ENCODE measurements around the gene MIS18A.

Gene MIS18A

DNA sequence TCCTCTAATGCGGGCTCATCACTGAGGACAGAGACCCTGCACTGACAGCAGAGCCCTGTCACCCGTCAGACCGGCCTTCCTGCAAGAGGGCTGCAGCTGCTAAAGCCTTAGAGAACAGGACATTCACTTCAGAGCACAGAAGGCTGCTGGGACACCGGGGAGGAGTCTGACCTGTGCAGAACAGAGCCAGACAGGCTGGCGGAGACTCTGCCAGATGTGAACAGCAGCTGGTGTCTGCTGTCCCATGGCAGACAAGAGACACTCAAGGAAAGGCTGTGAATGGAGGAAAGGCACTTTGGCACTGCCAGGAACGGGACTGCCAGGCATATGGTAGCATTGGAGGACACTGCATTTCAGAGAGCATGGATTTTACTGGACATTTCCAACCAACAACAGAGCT is 41.2 kb upstream of the MIS18A start:
- TF ChIP-seq, protein P1, sequence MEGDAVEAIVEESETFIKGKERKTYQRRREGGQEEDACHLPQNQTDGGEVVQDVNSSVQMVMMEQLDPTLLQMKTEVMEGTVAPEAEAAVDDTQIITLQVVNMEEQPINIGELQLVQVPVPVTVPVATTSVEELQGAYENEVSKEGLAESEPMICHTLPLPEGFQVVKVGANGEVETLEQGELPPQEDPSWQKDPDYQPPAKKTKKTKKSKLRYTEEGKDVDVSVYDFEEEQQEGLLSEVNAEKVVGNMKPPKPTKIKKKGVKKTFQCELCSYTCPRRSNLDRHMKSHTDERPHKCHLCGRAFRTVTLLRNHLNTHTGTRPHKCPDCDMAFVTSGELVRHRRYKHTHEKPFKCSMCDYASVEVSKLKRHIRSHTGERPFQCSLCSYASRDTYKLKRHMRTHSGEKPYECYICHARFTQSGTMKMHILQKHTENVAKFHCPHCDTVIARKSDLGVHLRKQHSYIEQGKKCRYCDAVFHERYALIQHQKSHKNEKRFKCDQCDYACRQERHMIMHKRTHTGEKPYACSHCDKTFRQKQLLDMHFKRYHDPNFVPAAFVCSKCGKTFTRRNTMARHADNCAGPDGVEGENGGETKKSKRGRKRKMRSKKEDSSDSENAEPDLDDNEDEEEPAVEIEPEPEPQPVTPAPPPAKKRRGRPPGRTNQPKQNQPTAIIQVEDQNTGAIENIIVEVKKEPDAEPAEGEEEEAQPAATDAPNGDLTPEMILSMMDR (conservative IDR thresholded peaks at IDR 0.05): no peak

DNA sequence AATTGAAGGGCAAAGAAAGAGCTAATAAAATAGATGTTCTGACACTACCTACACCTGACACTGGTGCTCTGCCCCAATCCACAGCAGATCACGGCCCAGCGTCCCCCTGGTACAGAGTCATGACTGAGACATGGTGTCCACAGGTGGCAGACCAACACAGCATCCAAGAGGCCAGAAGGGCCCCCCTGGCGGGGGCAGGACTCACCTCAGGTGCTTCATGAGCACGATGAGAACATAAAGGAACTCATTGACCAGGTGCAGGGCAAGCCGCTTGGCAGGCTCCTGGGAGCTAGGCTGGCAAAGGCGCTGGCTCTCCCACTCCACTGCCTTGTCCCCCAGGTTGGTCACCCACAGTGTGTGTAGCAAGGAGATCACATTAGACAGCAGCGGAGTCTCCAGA is 40.2 kb upstream of the MIS18A start:
- TF ChIP-seq, protein P1 (conservative IDR thresholded peaks at IDR 0.05): no peak
- no peak overlapping the region for H3K27ac ChIP-seq

More for the DNA sequence above, 41.2 kb upstream of the MIS18A start:
- H3K27ac ChIP-seq: no peak overlapping the region

DNA sequence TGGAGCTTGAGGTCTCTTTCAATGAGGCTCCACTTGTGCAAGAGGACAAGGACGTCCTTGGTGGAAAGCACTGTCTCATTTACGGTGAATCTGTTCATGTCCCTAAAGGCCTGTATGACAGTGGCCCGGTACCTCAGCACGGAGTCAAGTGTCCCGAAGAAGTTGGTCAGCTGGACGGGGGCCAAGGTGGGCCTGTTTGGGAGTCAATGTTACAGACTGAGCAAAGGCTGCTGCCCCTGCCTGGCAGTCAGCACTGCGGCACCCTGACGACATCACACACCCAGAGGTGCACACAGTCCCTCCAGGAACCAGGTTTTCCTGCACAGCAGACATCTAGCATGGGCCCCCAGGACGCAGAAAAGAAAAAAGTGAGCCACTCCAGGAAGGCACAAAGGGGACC is 38.9 kb upstream of the MIS18A start:
- no peak overlapping the region for H3K27ac ChIP-seq
- TF ChIP-seq, protein P1 (conservative IDR thresholded peaks at IDR 0.05): no peak

DNA sequence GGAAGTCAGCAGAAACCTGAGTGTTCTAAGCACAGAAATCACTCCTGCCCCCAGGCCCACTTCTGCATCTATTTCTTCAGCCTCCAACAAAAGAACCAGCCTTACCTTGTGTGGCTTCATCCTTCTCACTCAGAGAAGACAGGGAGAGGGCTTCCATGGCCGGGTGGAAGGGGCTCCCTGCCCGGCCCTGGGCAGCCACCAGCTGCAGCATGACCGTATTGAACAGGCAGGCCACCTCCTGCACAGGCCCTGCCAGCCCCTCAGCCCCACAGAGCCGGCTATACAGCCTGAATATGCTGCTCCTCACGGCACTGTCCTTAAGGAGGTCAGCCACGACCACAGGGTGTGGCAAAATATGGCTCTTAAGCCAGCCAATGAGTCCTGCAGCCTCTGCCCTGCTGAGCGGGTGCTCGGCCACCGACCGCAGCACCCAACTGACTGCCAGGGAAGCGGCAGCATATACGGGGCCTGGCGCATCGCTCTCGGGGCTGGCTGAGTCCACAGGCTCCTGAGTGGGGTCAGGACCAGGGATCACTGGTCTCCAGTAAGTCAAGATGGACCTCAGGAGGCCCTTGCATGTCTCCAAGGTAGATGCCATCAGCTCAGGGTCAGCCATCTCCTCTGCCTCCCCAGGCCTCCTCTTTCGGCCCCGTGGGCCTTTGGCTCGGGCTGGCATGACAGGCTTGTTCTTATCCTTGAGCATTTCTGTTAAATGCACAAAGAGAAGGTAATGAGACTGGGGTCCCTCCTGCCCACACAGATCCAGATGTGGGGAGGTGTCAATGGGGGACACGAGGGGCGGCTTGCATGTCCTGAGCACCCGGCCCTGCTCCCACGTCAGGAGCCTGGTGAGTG is 37.7 kb upstream of the MIS18A start:
- TF ChIP-seq, protein P1 (conservative IDR thresholded peaks at IDR 0.05): no peak
- no peak overlapping the region for H3K27ac ChIP-seq

DNA sequence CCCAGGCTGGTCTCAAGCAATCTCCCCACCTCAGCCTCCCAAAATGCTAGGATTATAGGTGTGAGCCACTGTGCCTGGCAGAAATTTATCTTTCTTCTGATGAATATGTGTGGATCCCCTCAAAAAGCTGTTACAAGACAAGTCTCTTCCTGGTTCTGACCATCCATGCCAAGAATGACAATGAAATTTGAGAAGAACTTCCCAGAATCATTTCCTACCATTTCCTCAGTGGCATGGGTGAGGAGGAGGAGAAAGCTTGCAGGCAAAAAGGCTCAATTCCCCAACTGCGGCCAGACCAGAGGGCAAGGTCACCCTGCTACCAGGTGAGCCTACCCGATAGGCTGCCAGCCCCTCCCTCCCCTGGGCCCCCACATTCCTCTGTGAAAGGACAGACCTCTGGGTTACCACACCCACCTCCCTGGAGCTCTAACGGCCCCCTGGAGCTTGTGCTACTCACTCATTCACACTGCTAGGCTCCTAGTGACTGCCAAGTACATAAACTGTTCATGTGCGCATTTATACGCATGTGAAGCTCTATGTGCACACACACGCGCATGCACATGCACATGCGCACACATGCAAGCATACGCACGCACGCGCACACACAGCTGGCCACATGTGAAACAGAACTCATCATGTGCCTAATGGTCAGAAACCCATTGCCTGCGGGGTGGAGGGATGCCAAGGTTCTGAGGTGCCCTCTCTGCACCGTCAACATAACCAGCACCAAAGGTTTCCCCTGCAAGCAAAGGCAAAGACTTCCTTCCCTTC is 36.8 kb upstream of the MIS18A start:
- H3K27ac ChIP-seq: no peak overlapping the region
- TF ChIP-seq, protein P1 (conservative IDR thresholded peaks at IDR 0.05): no peak

DNA sequence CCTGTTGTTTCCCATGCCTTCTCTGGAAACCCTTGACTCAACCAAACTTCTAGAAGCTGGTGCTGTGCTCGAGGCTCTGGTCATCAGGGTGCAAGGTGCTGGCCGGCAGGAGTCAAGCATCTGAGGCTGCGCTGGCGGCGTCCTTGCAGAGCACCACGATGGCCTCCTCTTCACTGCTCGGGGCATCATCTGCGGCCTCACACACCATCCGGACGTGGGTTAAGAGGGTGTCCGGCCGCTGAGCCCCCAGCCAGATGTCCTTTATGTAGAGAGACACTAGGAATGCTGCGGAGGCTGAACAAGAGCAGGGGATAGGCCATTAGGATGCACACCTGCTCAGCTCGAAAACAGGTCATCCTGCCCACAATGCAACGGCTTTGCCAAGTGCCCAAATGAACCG is 36.0 kb upstream of the MIS18A start:
- no peak overlapping the region for H3K27ac ChIP-seq
- TF ChIP-seq, protein P1 (conservative IDR thresholded peaks at IDR 0.05): no peak

DNA sequence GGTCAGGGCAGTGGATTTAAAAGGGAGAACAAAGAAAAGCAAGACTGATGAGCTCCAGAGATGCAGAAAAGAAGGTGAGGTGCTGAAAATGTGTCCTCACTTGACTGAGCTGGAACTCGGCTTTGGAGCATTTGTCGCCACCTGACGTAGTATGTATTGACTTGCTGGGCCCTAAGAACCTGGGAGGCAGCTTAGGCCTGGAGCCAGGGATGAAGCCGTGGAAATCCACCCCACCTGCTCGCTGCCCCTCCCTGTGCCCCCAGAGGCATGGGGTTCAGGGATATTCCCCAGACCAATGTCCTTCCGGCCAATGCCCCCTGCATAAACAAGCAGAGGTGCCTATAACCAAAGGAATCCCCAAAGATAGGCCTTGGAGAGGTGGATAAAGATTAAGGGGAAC is 34.1 kb upstream of the MIS18A start:
- no peak overlapping the region for H3K27ac ChIP-seq
- TF ChIP-seq, protein P1 (conservative IDR thresholded peaks at IDR 0.05): no peak
